GM12878 (cell line): ENCODE data around the gene IRF2BPL.

Experiments used
- EP300 ChIP-seq, 2 experiments: fragments of 150-350 bp in 1 of 2; IDR thresholded peaks; 2 replicates each; pipeline ENCODE4 v1.6.1; 2011 to 2012; ENCODE audit warnings: low read depth in 2 of 2, low read length in 2 of 2, borderline replicate concordance in 1 of 2, improper control_type of control experiment in 1 of 2, inconsistent platforms in 1 of 2; ENCODE audit not compliant: control insufficient read depth in 1 of 2
- MEF2A ChIP-seq: IDR thresholded peaks from 2 replicates; pipeline ENCODE4 v1.6.1; 2011; ENCODE audit warnings: low read depth, mild to moderate bottlenecking, low read length, moderate library complexity; ENCODE audit not compliant: insufficient read depth
- PML ChIP-seq: IDR thresholded peaks from 2 replicates; pipeline ENCODE4 v1.6.1; 2012; ENCODE audit warnings: low read length, inconsistent platforms
- POLR2A ChIP-seq: IDR thresholded peaks from 2 replicates; pipeline ENCODE4 v1.6.1; 2011; ENCODE audit warnings: low read depth, mild to moderate bottlenecking, low read length
- RAD51 ChIP-seq: fragments of 450-650 bp; IDR thresholded peaks from 2 replicates; pipeline ENCODE4 v1.6.1; 2016; ENCODE audit warnings: moderate library complexity, mild to moderate bottlenecking, inconsistent platforms
- SREBF2 ChIP-seq: IDR thresholded peaks from 2 replicates; pipeline ENCODE4 v1.6.1; 2012; ENCODE audit warnings: mild to moderate bottlenecking, low read length
- TF ChIP-seq, protein P1 (sequence below), 3 experiments: IDR thresholded peaks in 2 of 3; conservative IDR thresholded peaks in 1 of 3; 2 replicates each; pipeline ENCODE4 v1.5.1; 2011; ENCODE audit warnings: low read depth in 3 of 3, low read length in 3 of 3, mild to moderate bottlenecking in 3 of 3, control low read depth in 2 of 3, moderate library complexity in 2 of 3, inconsistent platforms in 1 of 3, mixed read lengths in 1 of 3; ENCODE audit not compliant: control insufficient read depth in 2 of 3, insufficient read depth in 1 of 3; ENCODE audit errors: extremely low read depth in 1 of 3
- TF ChIP-seq, protein P2 (sequence below): fragments of 450-650 bp; IDR thresholded peaks from 2 replicates; pipeline ENCODE4 v1.6.1; 2014; ENCODE audit warnings: mild to moderate bottlenecking
- TF ChIP-seq, protein P3 (sequence below): IDR thresholded peaks from 2 replicates; pipeline ENCODE4 v1.6.1; 2012; ENCODE audit warnings: mild to moderate bottlenecking, low read depth, low read length
- TF ChIP-seq, protein P4 (sequence below): fragments of 450-650 bp; IDR thresholded peaks from 2 replicates; pipeline ENCODE4 v1.6.1; 2017; ENCODE audit warnings: mild to moderate bottlenecking, moderate library complexity
- TF ChIP-seq, protein P5 (sequence below): IDR thresholded peaks from 2 replicates; pipeline ENCODE4 v1.6.1; 2012; ENCODE audit warnings: low read depth, low read length, improper control_type of control experiment

DNA sequence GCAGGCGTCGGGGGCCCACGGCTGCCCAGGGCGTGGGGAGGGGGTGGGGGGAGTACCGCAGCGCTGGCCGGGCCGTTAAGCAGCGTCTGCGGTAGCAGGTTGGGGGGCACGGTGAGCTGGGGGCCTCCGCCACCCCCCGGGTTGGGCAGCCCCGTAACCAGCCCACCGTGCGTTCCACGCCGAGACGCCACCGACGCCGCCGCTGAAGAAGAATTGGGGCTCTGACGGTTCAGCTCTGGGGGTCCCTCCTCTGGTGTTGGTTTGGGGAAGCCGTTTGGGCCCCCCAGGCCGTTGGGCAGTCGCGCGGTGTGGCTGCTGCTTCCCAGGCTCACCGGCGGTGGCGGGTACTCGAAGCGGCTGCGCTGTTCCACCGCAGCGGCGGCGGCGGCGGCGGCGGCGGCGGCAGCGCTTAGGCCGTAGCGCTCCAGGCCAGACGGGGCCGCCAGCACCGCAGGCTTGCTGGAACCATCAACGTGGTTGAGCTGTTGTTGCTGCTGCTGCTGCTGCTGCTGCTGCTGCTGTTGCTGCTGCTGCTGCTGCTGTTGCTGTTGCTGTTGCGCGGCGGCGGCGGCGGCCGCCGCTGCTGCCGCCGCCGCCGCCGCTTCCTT lies 1.5 kb downstream of the IRF2BPL start:
- no peak for TF ChIP-seq POLR2A
- TF ChIP-seq, protein P1, sequence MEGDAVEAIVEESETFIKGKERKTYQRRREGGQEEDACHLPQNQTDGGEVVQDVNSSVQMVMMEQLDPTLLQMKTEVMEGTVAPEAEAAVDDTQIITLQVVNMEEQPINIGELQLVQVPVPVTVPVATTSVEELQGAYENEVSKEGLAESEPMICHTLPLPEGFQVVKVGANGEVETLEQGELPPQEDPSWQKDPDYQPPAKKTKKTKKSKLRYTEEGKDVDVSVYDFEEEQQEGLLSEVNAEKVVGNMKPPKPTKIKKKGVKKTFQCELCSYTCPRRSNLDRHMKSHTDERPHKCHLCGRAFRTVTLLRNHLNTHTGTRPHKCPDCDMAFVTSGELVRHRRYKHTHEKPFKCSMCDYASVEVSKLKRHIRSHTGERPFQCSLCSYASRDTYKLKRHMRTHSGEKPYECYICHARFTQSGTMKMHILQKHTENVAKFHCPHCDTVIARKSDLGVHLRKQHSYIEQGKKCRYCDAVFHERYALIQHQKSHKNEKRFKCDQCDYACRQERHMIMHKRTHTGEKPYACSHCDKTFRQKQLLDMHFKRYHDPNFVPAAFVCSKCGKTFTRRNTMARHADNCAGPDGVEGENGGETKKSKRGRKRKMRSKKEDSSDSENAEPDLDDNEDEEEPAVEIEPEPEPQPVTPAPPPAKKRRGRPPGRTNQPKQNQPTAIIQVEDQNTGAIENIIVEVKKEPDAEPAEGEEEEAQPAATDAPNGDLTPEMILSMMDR (IDR thresholded peaks at IDR 0.05 in 2 of 3, conservative IDR thresholded peaks at IDR 0.05 in 1 of 3; ENCODE audit: control insufficient read depth in 2 of 3, extremely low read depth in 1 of 3, insufficient read depth in 1 of 3, low read depth in 3 of 3, low read length in 3 of 3), result no peak
- TF ChIP-seq EP300 (IDR thresholded peaks at IDR 0.05; ENCODE audit: borderline replicate concordance in 1 of 2, control insufficient read depth in 1 of 2, low read depth in 2 of 2, low read length in 2 of 2), result no peak
- TF ChIP-seq, protein P2, sequence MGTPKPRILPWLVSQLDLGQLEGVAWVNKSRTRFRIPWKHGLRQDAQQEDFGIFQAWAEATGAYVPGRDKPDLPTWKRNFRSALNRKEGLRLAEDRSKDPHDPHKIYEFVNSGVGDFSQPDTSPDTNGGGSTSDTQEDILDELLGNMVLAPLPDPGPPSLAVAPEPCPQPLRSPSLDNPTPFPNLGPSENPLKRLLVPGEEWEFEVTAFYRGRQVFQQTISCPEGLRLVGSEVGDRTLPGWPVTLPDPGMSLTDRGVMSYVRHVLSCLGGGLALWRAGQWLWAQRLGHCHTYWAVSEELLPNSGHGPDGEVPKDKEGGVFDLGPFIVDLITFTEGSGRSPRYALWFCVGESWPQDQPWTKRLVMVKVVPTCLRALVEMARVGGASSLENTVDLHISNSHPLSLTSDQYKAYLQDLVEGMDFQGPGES, result no peak
- TF ChIP-seq RAD51, result no peak
- no peak for TF ChIP-seq MEF2A
- TF ChIP-seq SREBF2, result no peak
- TF ChIP-seq, protein P3, sequence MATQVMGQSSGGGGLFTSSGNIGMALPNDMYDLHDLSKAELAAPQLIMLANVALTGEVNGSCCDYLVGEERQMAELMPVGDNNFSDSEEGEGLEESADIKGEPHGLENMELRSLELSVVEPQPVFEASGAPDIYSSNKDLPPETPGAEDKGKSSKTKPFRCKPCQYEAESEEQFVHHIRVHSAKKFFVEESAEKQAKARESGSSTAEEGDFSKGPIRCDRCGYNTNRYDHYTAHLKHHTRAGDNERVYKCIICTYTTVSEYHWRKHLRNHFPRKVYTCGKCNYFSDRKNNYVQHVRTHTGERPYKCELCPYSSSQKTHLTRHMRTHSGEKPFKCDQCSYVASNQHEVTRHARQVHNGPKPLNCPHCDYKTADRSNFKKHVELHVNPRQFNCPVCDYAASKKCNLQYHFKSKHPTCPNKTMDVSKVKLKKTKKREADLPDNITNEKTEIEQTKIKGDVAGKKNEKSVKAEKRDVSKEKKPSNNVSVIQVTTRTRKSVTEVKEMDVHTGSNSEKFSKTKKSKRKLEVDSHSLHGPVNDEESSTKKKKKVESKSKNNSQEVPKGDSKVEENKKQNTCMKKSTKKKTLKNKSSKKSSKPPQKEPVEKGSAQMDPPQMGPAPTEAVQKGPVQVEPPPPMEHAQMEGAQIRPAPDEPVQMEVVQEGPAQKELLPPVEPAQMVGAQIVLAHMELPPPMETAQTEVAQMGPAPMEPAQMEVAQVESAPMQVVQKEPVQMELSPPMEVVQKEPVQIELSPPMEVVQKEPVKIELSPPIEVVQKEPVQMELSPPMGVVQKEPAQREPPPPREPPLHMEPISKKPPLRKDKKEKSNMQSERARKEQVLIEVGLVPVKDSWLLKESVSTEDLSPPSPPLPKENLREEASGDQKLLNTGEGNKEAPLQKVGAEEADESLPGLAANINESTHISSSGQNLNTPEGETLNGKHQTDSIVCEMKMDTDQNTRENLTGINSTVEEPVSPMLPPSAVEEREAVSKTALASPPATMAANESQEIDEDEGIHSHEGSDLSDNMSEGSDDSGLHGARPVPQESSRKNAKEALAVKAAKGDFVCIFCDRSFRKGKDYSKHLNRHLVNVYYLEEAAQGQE, result no peak
- no peak for TF ChIP-seq PML
- TF ChIP-seq, protein P4, sequence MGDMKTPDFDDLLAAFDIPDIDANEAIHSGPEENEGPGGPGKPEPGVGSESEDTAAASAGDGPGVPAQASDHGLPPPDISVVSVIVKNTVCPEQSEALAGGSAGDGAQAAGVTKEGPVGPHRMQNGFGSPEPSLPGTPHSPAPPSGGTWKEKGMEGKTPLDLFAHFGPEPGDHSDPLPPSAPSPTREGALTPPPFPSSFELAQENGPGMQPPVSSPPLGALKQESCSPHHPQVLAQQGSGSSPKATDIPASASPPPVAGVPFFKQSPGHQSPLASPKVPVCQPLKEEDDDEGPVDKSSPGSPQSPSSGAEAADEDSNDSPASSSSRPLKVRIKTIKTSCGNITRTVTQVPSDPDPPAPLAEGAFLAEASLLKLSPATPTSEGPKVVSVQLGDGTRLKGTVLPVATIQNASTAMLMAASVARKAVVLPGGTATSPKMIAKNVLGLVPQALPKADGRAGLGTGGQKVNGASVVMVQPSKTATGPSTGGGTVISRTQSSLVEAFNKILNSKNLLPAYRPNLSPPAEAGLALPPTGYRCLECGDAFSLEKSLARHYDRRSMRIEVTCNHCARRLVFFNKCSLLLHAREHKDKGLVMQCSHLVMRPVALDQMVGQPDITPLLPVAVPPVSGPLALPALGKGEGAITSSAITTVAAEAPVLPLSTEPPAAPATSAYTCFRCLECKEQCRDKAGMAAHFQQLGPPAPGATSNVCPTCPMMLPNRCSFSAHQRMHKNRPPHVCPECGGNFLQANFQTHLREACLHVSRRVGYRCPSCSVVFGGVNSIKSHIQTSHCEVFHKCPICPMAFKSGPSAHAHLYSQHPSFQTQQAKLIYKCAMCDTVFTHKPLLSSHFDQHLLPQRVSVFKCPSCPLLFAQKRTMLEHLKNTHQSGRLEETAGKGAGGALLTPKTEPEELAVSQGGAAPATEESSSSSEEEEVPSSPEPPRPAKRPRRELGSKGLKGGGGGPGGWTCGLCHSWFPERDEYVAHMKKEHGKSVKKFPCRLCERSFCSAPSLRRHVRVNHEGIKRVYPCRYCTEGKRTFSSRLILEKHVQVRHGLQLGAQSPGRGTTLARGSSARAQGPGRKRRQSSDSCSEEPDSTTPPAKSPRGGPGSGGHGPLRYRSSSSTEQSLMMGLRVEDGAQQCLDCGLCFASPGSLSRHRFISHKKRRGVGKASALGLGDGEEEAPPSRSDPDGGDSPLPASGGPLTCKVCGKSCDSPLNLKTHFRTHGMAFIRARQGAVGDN, result no peak
- TF ChIP-seq, protein P5, sequence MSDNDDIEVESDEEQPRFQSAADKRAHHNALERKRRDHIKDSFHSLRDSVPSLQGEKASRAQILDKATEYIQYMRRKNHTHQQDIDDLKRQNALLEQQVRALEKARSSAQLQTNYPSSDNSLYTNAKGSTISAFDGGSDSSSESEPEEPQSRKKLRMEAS, result no peak
